ENCODE measurements around the gene CPNE2. TPM values are rescaled to one million over a fixed set of nuclear protein-coding genes. Genes with fewer than 3 reads are reported as not detected.
"Not testable (repeated sequence)": the region's sequence is repeated elsewhere in the genome, so short reads cannot be mapped to it uniquely, and the experiment has no call there.

The CPNE2 gene
- total RNA-seq, 1 donor from 2014 or later = 33.9 TPM

GRCh38 chr16:57062329-57062728 lies 30.1 kb upstream of the CPNE2 start:
- no peak for DNase-seq (ENCODE audit: extremely low spot score, unreplicated experiment)
- H3K9me3 Mint-ChIP-seq (ENCODE audit: unreplicated experiment) = no peaks in the 10 kb centered on the region
- peaks cover 5% of the 10 kb centered on the region for H3K36me3 Mint-ChIP-seq (ENCODE audit: unreplicated experiment)
- no peaks in the 10 kb centered on the region for H3K27me3 Mint-ChIP-seq (ENCODE audit: unreplicated experiment)
- peak overlapping the region; percentile 80 for H3K27ac Mint-ChIP-seq (ENCODE audit: unreplicated experiment)
- no peak overlapping the region for H3K4me3 Mint-ChIP-seq (ENCODE audit: unreplicated experiment)
- peaks cover 22% of the 10 kb centered on the region for H3K4me1 Mint-ChIP-seq (ENCODE audit: unreplicated experiment)
- TF ChIP-seq CTCF (IDR thresholded peaks at IDR 0.05) = no peak

DNA sequence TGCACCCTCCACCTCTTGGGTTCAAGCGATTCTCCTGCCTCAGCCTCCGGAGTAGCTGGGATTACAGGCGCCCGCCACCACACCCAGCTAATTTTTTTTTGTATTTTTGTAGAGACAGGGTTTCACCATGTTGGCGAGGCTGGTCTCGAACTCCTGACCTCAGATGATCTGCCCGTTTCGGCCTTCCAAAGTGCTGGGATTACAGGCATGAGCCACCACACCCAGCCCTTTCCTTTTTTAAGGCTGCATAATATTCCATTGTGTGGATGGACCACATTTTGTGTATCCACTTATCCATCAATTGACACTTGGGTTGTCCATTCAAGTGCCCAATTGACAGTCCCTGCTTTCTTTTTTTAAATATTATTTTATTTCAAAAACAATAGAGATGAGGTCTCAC lies 29.2 kb upstream of the CPNE2 start:
- not testable (repeated sequence) for H3K27ac Mint-ChIP-seq (ENCODE audit: unreplicated experiment); H3K27me3 Mint-ChIP-seq (ENCODE audit: unreplicated experiment); DNase-seq (ENCODE audit: extremely low spot score, unreplicated experiment); H3K9me3 Mint-ChIP-seq (ENCODE audit: unreplicated experiment); H3K36me3 Mint-ChIP-seq (ENCODE audit: unreplicated experiment); H3K4me3 Mint-ChIP-seq (ENCODE audit: unreplicated experiment)
- peaks cover 22% of the 10 kb centered on the region for H3K4me1 Mint-ChIP-seq (ENCODE audit: unreplicated experiment)

DNA sequence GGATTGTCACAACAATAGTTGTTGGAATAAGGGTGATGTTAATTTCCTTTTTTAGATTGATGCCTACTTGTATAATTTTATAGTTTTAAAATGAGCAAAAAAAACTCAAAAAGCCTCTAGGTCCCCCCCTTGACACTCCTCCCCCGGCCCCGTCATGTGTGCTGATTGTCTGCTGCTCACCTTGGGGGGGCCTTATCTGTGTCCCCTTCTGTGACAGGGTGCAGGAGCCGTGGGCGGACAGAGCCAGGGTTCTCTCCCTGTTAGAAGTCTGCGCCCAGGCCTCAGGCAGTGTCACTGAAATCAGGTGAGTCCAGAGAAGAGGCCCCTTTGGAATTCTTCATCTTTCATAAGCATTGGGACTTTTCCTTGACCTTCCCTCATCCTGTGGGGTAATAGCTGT lies 27.4 kb upstream of the CPNE2 start:
- Mint-ChIP-seq H3K27ac (ENCODE audit: unreplicated experiment) (no peak overlapping the region), H3K4me1 (ENCODE audit: unreplicated experiment) (peaks cover 21% of the 10 kb centered on the region), H3K36me3 (ENCODE audit: unreplicated experiment) (no peaks in the 10 kb centered on the region), H3K9me3 (ENCODE audit: unreplicated experiment) (no peaks in the 10 kb centered on the region), H3K4me3 (ENCODE audit: unreplicated experiment) (no peak overlapping the region), H3K27me3 (ENCODE audit: unreplicated experiment) (no peaks in the 10 kb centered on the region)
- no peak for TF ChIP-seq CTCF (IDR thresholded peaks at IDR 0.05)
- DNase-seq (ENCODE audit: extremely low spot score, unreplicated experiment) = no peak

DNA sequence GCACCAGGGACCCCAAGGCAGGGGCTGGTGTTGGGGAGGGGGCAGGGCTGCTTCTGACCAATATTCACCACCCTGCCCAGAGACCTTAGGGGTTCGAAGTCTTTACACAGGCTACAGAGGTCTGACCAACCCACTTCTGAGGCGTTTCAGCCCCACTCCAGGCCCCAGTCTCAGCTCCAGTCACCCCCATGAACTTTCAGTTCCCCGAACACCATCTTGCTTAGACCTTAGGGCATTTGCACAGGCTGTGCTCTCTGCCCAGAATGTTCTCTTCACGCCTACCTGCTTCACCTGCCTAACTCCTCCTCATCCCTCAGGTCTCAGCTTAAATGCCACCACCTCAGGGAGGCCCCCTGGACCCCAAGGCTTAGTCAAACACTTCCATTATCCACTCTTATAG lies 25.8 kb upstream of the CPNE2 start:
- Mint-ChIP-seq H3K27me3 (ENCODE audit: unreplicated experiment) (no peaks in the 10 kb centered on the region), H3K4me1 (ENCODE audit: unreplicated experiment) (peaks cover 5% of the 10 kb centered on the region), H3K4me3 (ENCODE audit: unreplicated experiment) (no peak overlapping the region)

DNA sequence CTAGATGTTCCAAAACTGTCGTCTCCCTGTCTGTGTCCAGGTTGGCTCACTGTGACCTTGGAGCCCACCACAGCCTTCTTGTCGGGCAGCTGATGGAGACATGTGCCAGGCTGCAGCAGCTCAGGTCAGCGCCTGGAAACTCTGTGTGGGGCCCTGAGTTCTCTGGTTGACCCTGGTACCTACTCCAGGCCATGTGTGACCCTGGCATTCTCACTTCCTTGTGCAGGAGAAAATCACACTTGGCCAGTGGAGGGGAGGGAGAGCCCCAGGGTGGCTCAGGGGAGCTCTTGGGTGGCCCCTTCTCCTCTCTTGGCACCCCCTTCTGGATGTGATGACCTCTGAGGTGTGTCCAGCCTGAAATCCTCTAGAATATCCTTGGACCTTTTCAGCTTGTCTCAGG lies 25.0 kb upstream of the CPNE2 start:
- no peaks in the 10 kb centered on the region for H3K27me3 Mint-ChIP-seq (ENCODE audit: unreplicated experiment)
- no peaks in the 10 kb centered on the region for H3K36me3 Mint-ChIP-seq (ENCODE audit: unreplicated experiment)
- no peak overlapping the region for H3K4me3 Mint-ChIP-seq (ENCODE audit: unreplicated experiment)
- no peak for TF ChIP-seq CTCF (IDR thresholded peaks at IDR 0.05)
- no peak overlapping the region for H3K27ac Mint-ChIP-seq (ENCODE audit: unreplicated experiment)
- H3K9me3 Mint-ChIP-seq (ENCODE audit: unreplicated experiment) = no peaks in the 10 kb centered on the region
- no peak for DNase-seq (ENCODE audit: extremely low spot score, unreplicated experiment)
- H3K4me1 Mint-ChIP-seq (ENCODE audit: unreplicated experiment) = peaks cover 6% of the 10 kb centered on the region

More for the DNA sequence above, 25.8 kb upstream of the CPNE2 start:
- no peaks in the 10 kb centered on the region for H3K9me3 Mint-ChIP-seq (ENCODE audit: unreplicated experiment)
- no peak for TF ChIP-seq CTCF (IDR thresholded peaks at IDR 0.05)
- no peak for DNase-seq (ENCODE audit: extremely low spot score, unreplicated experiment)
- H3K27ac Mint-ChIP-seq (ENCODE audit: unreplicated experiment) = no peak overlapping the region
- no peaks in the 10 kb centered on the region for H3K36me3 Mint-ChIP-seq (ENCODE audit: unreplicated experiment)

GRCh38 chr16:57069053-57069452 lies 23.3 kb upstream of the CPNE2 start:
- Mint-ChIP-seq H3K4me1 (ENCODE audit: unreplicated experiment) (peaks cover 15% of the 10 kb centered on the region), H3K36me3 (ENCODE audit: unreplicated experiment) (no peaks in the 10 kb centered on the region), H3K27ac (ENCODE audit: unreplicated experiment) (no peak overlapping the region), H3K9me3 (ENCODE audit: unreplicated experiment) (no peaks in the 10 kb centered on the region), H3K4me3 (ENCODE audit: unreplicated experiment) (no peak overlapping the region), H3K27me3 (ENCODE audit: unreplicated experiment) (no peaks in the 10 kb centered on the region)
- no peak for DNase-seq (ENCODE audit: extremely low spot score, unreplicated experiment)
- TF ChIP-seq CTCF (IDR thresholded peaks at IDR 0.05) = no peak
